Activated B cell treated with CpG ODN at 0.5 μM for 24 hours (primary cell): ENCODE measurements around the gene IRAK2. TPM values are rescaled to one million over a fixed set of nuclear protein-coding genes. Genes with fewer than 3 reads are reported as not detected.

Experiments used
- ATAC-seq: fragments of 200-7000 bp; cut with Tn5 transposase; one replicate; pipeline ENCODE4 v1.10.0; 2021; ENCODE audit warnings: low read depth, mild to moderate bottlenecking, moderate library complexity
- CTCF ChIA-PET: fragments of 350-600 bp; sonication (Branson Sonifier 250); formaldehyde crosslinking; loops from one replicate; lab custom pipeline; 2021; ENCODE audit warnings: antibody characterized with exemption; lab: Charles Lee
- POLR2A ChIA-PET: fragments of 350-600 bp; sonication (Branson Sonifier 250); formaldehyde crosslinking; loops from one replicate; lab custom pipeline; 2021; ENCODE audit warnings: antibody characterized with exemption; lab: Charles Lee
- DNase-seq: peaks from one replicate; pipeline ENCODE4 v3.0.0; 2022
- H3K27ac Mint-ChIP-seq: one replicate; pipeline ENCODE4 v1.8.0; 2020; ENCODE audit warnings: mixed read lengths
- H3K27me3 Mint-ChIP-seq: one replicate; pipeline ENCODE4 v1.8.0; 2021; ENCODE audit warnings: mixed read lengths
- H3K36me3 Mint-ChIP-seq: one replicate; pipeline ENCODE4 v1.8.0; 2021; ENCODE audit warnings: low read depth, mixed read lengths
- H3K4me1 Mint-ChIP-seq: one replicate; pipeline ENCODE4 v1.8.0; 2021; ENCODE audit warnings: mixed read lengths
- H3K4me3 Mint-ChIP-seq: one replicate; pipeline ENCODE4 v1.8.0; 2020; ENCODE audit warnings: mild to moderate bottlenecking, mixed read lengths
- H3K9me3 Mint-ChIP-seq: one replicate; pipeline ENCODE4 v1.8.0; 2020; ENCODE audit warnings: mixed read lengths
- CTCF ChIP-seq: fragments of 200-600 bp; IDR thresholded peaks from one replicate; pipeline ENCODE4 v1.8.0; 2022; ENCODE audit warnings: antibody characterized with exemption, mild to moderate bottlenecking
- intact Hi-C: fragments of 100-400 bp; cut with micrococcal nuclease; formaldehyde crosslinking; loops from one replicate; pipeline ENCODE4 v1.15.1; 2024
- total RNA-seq: library from RNA; stranded (reverse); gene quantifications from 2 replicates; pipeline ENCODE4 v1.2.3, GENCODE V29; 2022

The IRAK2 gene
- total RNA-seq, 1 donor from 2014 or later: 8.6 TPM

GRCh38 chr3:10196389-10197052, 31.8 kb downstream of the IRAK2 start:
- CTCF ChIA-PET: no interaction called here
- Mint-ChIP-seq H3K4me1 (peaks cover 99% of the 10 kb centered on the region), H3K4me3 (peak overlapping the region; percentile 78)

GRCh38 chr3:10198226-10198625, 33.5 kb downstream of the IRAK2 start:
- DNase-seq: no peak

More at GRCh38 chr3:10196389-10197052, 31.8 kb downstream of the IRAK2 start:
- TF ChIP-seq CTCF: no peak
- intact Hi-C loops: no loop called here
- Mint-ChIP-seq H3K36me3 (peaks cover 11% of the 10 kb centered on the region), H3K27me3 (no peaks in the 10 kb centered on the region), H3K9me3 (no peaks in the 10 kb centered on the region), H3K27ac (peak overlapping the region; percentile 99)
- DNase-seq (peak; percentile 48), ATAC-seq (peak; percentile 58)
- POLR2A ChIA-PET: interaction anchor here (0.5 to 6.6 kb wide), 12 partner anchors 10 to 447 kb away, joined by 3 to 148 read pairs (median 7); partner anchors contain the start of genes BRK1, IRAK2, OGG1 and VHL

DNA sequence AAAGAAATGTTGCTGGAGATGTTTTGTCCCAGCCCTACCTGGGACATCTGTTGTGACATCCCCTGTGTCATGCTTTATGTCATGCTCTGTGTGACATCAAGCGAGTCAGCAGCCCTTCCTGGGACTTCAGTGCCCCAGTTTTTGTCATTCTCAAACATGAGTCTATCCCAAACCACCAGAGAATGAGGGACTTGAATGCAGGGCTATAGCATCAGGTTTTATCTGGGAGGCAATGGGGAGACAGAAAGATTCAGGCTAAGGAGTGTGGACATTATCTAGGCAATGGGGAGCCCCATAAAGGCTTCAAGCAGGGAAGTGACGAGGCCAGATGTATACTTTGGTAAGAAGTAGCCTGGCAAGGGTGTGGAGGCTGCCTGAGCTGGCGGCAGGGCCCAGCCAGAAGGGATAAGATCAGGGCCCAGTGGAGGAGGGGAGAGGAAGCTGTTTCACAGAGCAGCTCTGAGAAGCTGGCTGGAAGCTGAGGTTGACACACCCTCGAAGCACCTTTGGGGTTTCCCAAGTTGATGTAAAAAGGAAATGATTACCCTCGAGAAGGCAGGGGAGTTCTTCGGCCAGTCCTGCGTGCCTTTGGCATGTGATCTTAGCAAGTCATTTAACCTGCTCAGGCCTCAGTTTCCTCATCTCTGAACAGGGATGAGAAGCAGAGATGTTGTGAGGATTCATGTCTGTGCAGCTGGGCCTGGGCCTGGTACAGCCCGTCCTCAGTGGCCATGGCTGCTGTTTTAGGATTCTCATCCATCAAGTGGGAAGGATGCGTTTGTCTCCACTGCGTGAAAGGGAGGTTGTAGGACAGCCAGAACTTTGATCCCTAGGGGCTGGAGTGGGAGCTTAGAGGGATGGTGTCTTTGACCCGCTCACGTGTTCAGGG, 34.3 kb downstream of the IRAK2 start:
- Mint-ChIP-seq H3K4me1 (peaks cover 82% of the 10 kb centered on the region), H3K27me3 (no peaks in the 10 kb centered on the region), H3K9me3 (no peaks in the 10 kb centered on the region), H3K4me3 (peak overlapping the region; percentile 71), H3K36me3 (peaks cover 23% of the 10 kb centered on the region), H3K27ac (peak overlapping the region; percentile 99)
- POLR2A ChIA-PET: interaction anchor here (0.8 to 6.7 kb wide), 19 partner anchors 7 to 802 kb away, joined by 3 to 51 read pairs (median 5); partner anchors contain the start of genes ARPC4, CRELD1, GHRL and IRAK2
- intact Hi-C loops: loop anchor here (1.0 kb wide), 4 partner anchors 8 to 34 kb away; no protein-coding TSS in a partner anchor
- no peak for TF ChIP-seq CTCF
- peak; percentile 67 for ATAC-seq
- peak; percentile 47 for DNase-seq
- CTCF ChIA-PET: interaction anchor here (1.1 to 2.6 kb wide), 4 partner anchors 25 to 35 kb away, joined by 4 to 11 read pairs (median 4); partner anchors contain the start of gene IRAK2

More at GRCh38 chr3:10198226-10198625, 33.5 kb downstream of the IRAK2 start:
- TF ChIP-seq CTCF: no peak
- intact Hi-C loops: no loop called here
- Mint-ChIP-seq H3K36me3 (peaks cover 19% of the 10 kb centered on the region), H3K4me1 (peaks cover 88% of the 10 kb centered on the region), H3K9me3 (no peaks in the 10 kb centered on the region), H3K27ac (peak overlapping the region; percentile 99), H3K4me3 (peak overlapping the region; percentile 71), H3K27me3 (no peaks in the 10 kb centered on the region)
- POLR2A ChIA-PET: interaction anchor here (0.9 to 5.1 kb wide), 10 partner anchors 12 to 405 kb away, joined by 3 to 48 read pairs (median 7); partner anchors contain the start of genes ARPC4, IRAK2 and TADA3
- CTCF ChIA-PET: interaction anchor here (0.8 to 2.6 kb wide), 2 partner anchors 22 to 25 kb away, joined by 4 to 11 read pairs; no protein-coding TSS in a partner anchor
- no peak for ATAC-seq

- ATAC-seq (no peak), DNase-seq (no peak)
- no peak overlapping the region for H3K4me3 Mint-ChIP-seq
- peaks cover 37% of the 10 kb centered on the region for H3K36me3 Mint-ChIP-seq
- H3K4me1 Mint-ChIP-seq: peaks cover 24% of the 10 kb centered on the region
- CTCF ChIA-PET: interaction anchor here (1.0 to 1.6 kb wide), 3 partner anchors 10 to 41 kb away, joined by 3 to 4 read pairs (median 3); no protein-coding TSS in a partner anchor
- intact Hi-C loops: no loop called here
- TF ChIP-seq CTCF: no peak
- no peak overlapping the region for H3K27ac Mint-ChIP-seq
- H3K27me3 Mint-ChIP-seq: no peaks in the 10 kb centered on the region
- POLR2A ChIA-PET: interaction anchor here (0.7 to 6.7 kb wide), 2 partner anchors 10 to 13 kb away, joined by 3 to 51 read pairs; no protein-coding TSS in a partner anchor
- H3K9me3 Mint-ChIP-seq: no peaks in the 10 kb centered on the region
Measured at GRCh38 chr3:10204921-10205320, 40.2 kb downstream of the IRAK2 start.
